ENCODE measurements around the gene MYBPC2.

DNA sequence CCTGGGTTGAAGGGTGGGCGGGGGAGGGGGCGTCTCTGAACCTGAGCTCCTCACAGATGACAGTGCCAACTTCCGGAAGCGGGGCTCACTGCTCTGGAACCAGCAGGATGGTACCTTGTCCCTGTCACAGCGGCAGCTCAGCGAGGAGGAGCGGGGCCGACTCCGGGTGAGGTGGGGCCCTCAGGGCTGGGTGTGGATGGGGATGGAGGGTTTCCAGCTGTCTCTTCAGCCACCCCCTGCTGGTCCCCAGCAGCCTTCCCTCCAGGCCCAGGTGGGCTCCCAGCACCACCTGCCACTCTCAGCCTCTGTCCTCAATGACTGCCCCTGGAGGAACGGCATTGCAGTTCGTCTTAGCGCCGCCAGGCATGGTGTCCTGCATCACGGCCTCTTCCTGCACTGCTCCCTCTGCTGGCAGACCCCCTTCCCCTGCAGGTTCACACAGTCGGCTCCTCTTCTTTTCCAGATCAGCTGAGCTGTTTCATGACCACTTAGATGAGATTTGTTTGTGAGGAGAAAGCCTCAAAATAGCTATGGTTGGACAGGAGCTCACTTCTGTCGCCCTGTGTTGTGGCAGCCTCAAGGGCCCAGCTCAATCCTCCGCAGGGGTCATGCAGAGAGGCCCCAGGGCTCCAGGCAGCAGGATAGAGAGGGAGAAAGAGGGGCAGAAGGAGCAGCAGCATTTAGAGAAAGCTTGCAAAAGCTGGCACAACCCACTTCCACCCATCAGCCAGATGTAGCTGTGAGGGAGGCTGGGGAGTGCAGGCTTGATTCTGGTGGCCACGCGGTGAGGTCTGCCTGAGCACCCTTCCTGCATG lies 46.4 kb downstream of the MYBPC2 start:
- TF ChIP-seq ZFP30 (CRISPR knock-in tag; IDR thresholded peaks at IDR 0.05) (no peak), RARB (CRISPR knock-in tag; IDR thresholded peaks at IDR 0.05) (no peak), OSR1 (CRISPR knock-in tag; IDR thresholded peaks at IDR 0.05) (no peak), ZC3H10 (CRISPR knock-in tag; IDR thresholded peaks at IDR 0.05) (no peak)

All from SK-N-SH treated with all-trans-retinoic acid at 6 μM for 48 hours (cell line).